ENCODE measurements around the gene ZFYVE28. TPM values are rescaled to one million over a fixed set of nuclear protein-coding genes. Genes with fewer than 3 reads are reported as not detected.

ZFYVE28 gene
- total and polyA plus RNA-seq, 10 of the 15 experiments (the other 5 are each of a cell fraction or from before 2014, with no cell fraction given), result 0.06 to 1.9 (median 0.22) TPM; not detected in 1

GRCh38 chr4:2359591-2360395 lies 58.7 kb downstream of the ZFYVE28 start:
- in situ Hi-C loops (cut with MboI), result no loop called here
- ChIA-PET POLR2A (no interaction called here), CTCF (no interaction called here), RAD21 (ENCODE audit: unreplicated experiment) (no interaction called here), SMC1A (ENCODE audit: uncharacterized antibody, unreplicated experiment) (no interaction called here)
- Histone ChIP-seq H3K4me3 (no peak overlapping the region), H3K4me1 (ENCODE audit: control insufficient read depth, insufficient read depth, low read length) (no peaks in the 10 kb centered on the region), H3K79me2 (ENCODE audit: control insufficient read depth, insufficient read depth, low read length) (no peaks in the 10 kb centered on the region), H3K36me3 (ENCODE audit: control insufficient read depth in 2 of 2, insufficient read depth in 2 of 2, low read length in 1 of 2) (no peaks in the 10 kb centered on the region), H4K20me1 (ENCODE audit: control insufficient read depth, insufficient read depth) (no peaks in the 10 kb centered on the region), H3K27me3 (replicated peaks in 1 of 2; ENCODE audit: control insufficient read depth in 2 of 2, insufficient read depth in 2 of 2, low read length in 1 of 2) (no peaks in the 10 kb centered on the region), H3K27ac (ENCODE audit: control insufficient read depth, insufficient read depth) (no peak overlapping the region), H2AFZ (ENCODE audit: control insufficient read depth, low read depth, low read length) (no peak overlapping the region), H3K9ac (ENCODE audit: control insufficient read depth, insufficient read depth, low read length) (no peak overlapping the region), H3K4me2 (ENCODE audit: control insufficient read depth, insufficient read depth) (no peak overlapping the region), H3K9me3 (replicated peaks; ENCODE audit: control insufficient read depth, insufficient read depth, low read length) (no peaks in the 10 kb centered on the region)
- no peak for FAIRE-seq
- no peak for ATAC-seq
- DNase-seq (ENCODE audit: low read depth, low spot score), result no peak
- intact Hi-C loops (cut with micrococcal nuclease; ENCODE audit: unreplicated experiment), result no loop called here
- no TSS peak for BruUV-seq (replicated peaks)
- WGBS (ENCODE audit: insufficient coverage, insufficient replicate concordance, low lambda C conversion rate, missing lambda C conversion rate), result 54% methylated on average over 24 of the region's 24 CpGs
- no peak for TF ChIP-seq MEF2A (IDR thresholded peaks at IDR 0.05; ENCODE audit: insufficient read depth, low read depth, low read length)
- no peak for TF ChIP-seq RB1 (IDR thresholded peaks at IDR 0.05; ENCODE audit: borderline replicate concordance)
- TF ChIP-seq ZSCAN29 (IDR thresholded peaks at IDR 0.05), result no peak
- TF ChIP-seq, protein P1, sequence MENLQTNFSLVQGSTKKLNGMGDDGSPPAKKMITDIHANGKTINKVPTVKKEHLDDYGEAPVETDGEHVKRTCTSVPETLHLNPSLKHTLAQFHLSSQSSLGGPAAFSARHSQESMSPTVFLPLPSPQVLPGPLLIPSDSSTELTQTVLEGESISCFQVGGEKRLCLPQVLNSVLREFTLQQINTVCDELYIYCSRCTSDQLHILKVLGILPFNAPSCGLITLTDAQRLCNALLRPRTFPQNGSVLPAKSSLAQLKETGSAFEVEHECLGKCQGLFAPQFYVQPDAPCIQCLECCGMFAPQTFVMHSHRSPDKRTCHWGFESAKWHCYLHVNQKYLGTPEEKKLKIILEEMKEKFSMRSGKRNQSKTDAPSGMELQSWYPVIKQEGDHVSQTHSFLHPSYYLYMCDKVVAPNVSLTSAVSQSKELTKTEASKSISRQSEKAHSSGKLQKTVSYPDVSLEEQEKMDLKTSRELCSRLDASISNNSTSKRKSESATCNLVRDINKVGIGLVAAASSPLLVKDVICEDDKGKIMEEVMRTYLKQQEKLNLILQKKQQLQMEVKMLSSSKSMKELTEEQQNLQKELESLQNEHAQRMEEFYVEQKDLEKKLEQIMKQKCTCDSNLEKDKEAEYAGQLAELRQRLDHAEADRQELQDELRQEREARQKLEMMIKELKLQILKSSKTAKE (IDR thresholded peaks at IDR 0.05; ENCODE audit: low read depth, poor library complexity, severe bottlenecking), result no peak
- TF ChIP-seq ZBTB11 (CRISPR knock-in tag; IDR thresholded peaks at IDR 0.05), result no peak
- TF ChIP-seq MEF2B (IDR thresholded peaks at IDR 0.05; ENCODE audit: partially characterized antibody, poor library complexity, severe bottlenecking), result no peak
- TF ChIP-seq ZBTB33 (IDR thresholded peaks at IDR 0.05), result no peak
- no peak for TF ChIP-seq SMAD5 (IDR thresholded peaks at IDR 0.05; ENCODE audit: low read depth)
- TF ChIP-seq POLR2AphosphoS2 (IDR thresholded peaks at IDR 0.05; ENCODE audit: low read depth, low read length), result no peak
- no peak for TF ChIP-seq ETV6 (conservative IDR thresholded peaks at IDR 0.05 in 1 of 2, IDR thresholded peaks at IDR 0.05 in 1 of 2; ENCODE audit: borderline replicate concordance in 1 of 2, low read depth in 1 of 2)
- TF ChIP-seq EED (IDR thresholded peaks at IDR 0.05; ENCODE audit: low read depth), result no peak
- no peak for TF ChIP-seq DPF2 (IDR thresholded peaks at IDR 0.05)

Data from GM12878 (cell line).